ENCODE measurements around the gene CHRNA3.

CHRNA3 gene

GRCh38 chr15:78550815-78551214 lies 70.0 kb downstream of the CHRNA3 start:
- DNase-seq = no peak

GRCh38 chr15:78550194-78550593 lies 70.6 kb downstream of the CHRNA3 start:
- DNase-seq = no peak
